Measurements from ENCODE around the gene SP2.
"Not testable (repeated sequence)": the region's sequence is repeated elsewhere in the genome, so short reads cannot be mapped to it uniquely, and the experiment has no call there.

The SP2 gene

DNA sequence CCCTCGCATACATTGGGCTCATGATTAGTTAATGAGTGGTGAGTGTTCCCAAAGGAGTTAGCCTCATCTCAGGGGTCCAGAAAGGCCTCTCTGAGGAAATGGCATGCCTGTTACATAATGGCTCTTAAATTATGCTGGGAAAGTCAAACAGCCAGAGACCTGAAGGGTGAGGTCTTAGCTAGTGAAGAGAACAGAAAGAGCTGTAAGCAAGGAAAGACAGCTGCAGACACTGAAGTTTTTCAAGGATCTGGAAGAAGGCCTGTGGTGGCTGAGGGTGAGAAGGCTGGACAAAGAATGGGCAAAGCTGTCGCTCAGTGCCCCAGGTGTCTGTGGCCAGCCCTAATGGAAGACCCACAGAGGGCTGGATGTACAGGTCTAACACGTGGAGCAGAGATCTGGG lies 10.4 kb downstream of the SP2 start:
- 94 to 96% methylated on average over 3 of the region's 3 CpGs for WGBS, 2 experiments
- Histone ChIP-seq H3K27ac (ENCODE audit: insufficient read depth, low read depth, low read length, poor library complexity, severe bottlenecking) (no peak overlapping the region), H3K9me3 (ENCODE audit: control insufficient read depth, low read length) (no peaks in the 10 kb centered on the region), H3K4me3 (ENCODE audit: insufficient read depth, low read depth, low read length) (no peak overlapping the region), H3K4me1 (ENCODE audit: control insufficient read depth, insufficient read depth, low read length) (peaks cover 22% of the 10 kb centered on the region), H3K36me3 (ENCODE audit: control insufficient read depth, insufficient read depth, low read length) (no peaks in the 10 kb centered on the region), H3K27me3 (ENCODE audit: control insufficient read depth, insufficient read depth, low read length, poor library complexity, severe bottlenecking) (no peaks in the 10 kb centered on the region)

DNA sequence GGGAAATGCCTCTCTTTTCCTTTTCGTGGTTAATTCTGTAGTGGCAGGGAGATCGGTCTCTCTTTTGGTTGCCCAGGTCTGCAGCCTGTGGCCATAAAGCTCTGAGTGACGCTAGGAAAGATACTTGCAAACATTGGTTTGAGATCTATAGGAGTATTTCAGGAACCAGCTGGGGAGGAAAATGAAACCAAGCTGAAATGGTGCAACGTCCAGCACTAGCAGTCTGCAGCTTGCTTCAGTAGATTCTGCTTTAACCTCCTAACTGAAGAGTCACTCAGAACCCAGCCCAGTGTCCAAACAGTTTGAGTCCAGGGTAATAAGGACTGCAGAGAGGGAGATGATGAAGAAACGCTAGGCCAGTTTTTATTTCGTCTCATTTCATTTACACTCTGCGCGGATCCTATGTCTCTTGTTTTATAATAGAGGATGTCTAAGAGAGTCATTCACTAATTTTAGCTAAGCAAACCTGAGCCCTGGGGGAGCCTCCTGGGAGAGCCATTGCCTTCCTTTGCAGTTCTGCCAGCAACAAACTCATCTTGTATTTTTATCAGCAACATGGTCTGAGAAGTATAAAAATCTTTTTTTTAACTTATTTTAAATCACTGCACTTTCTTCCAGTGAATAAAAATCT lies 12.0 kb downstream of the SP2 start:
- peaks cover 7% of the 10 kb centered on the region for H3K4me1 ChIP-seq (ENCODE audit: control insufficient read depth, insufficient read depth, low read length)
- H3K27me3 ChIP-seq (ENCODE audit: control insufficient read depth, insufficient read depth, low read length, poor library complexity, severe bottlenecking), result no peaks in the 10 kb centered on the region
- no peaks in the 10 kb centered on the region for H3K9me3 ChIP-seq (ENCODE audit: control insufficient read depth, low read length)
- 94 to 96% methylated on average over 8 of the region's 8 CpGs for WGBS, 2 experiments
- H3K36me3 ChIP-seq (ENCODE audit: control insufficient read depth, insufficient read depth, low read length), result no peaks in the 10 kb centered on the region
- no peak overlapping the region for H3K27ac ChIP-seq (ENCODE audit: insufficient read depth, low read depth, low read length, poor library complexity, severe bottlenecking)
- no peak overlapping the region for H3K4me3 ChIP-seq (ENCODE audit: insufficient read depth, low read depth, low read length)

DNA sequence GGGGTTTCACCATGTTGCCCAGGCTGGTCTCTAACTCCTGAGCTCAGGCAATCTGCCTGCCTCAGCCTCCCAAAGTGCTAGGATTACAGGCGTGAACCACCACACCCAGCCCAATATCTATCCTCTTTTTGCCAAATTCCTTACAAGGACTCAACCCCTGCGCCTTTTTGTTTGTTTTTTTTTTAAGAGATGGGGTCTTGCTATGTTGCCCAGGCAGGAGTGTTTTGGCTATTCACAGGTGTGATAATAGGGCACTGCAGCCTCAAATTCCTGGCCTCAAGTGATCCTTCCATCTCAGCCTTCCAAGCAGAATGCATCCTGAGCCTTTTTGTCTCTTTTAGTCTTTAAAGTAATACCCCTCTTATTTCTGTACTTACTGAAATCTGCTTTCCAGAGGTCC lies 17.0 kb downstream of the SP2 start:
- Histone ChIP-seq H3K27me3 (ENCODE audit: control insufficient read depth, insufficient read depth, low read length, poor library complexity, severe bottlenecking) (no peaks in the 10 kb centered on the region), H3K9me3 (ENCODE audit: control insufficient read depth, low read length) (no peaks in the 10 kb centered on the region), H3K27ac (ENCODE audit: insufficient read depth, low read depth, low read length, poor library complexity, severe bottlenecking) (no peak overlapping the region), H3K4me3 (ENCODE audit: insufficient read depth, low read depth, low read length) (no peak overlapping the region), H3K4me1 (ENCODE audit: control insufficient read depth, insufficient read depth, low read length) (no peaks in the 10 kb centered on the region), H3K36me3 (ENCODE audit: control insufficient read depth, insufficient read depth, low read length) (no peaks in the 10 kb centered on the region)
- WGBS, 2 experiments, result 85 to 89% methylated on average over 2 of the region's 2 CpGs

DNA sequence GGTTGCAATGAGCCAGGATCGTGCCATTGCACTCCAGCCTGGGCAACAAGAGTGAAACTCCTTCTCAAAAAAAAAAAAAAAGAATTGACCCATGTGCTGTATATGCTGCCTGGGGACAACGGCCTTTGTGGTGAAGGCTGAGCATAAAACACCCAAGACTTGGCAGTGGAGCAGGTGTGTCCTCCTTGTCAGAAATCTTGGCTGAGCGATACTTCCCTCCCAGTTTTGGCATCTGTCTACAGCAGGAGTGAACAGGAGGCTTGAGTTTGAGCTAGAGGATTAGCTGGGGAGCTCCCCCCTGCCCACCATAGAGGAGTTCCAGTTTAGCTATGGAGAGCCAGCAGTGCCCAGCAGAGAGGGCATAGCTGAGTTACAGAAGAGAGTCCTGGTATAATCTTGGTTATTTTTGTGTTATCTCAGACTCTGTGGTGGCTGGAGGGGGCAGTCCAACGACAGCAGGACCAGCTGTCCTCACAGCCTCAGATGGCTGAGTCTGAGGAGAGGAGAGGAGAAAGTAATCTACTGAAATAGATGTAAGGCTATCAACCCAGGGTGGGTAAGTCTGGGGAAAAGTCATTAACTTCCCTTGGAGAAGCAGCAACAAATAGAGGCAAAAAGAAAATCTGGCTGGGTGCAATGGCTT lies 18.4 kb downstream of the SP2 start:
- Histone ChIP-seq H3K9me3 (ENCODE audit: control insufficient read depth, low read length) (no peaks in the 10 kb centered on the region), H3K4me1 (ENCODE audit: control insufficient read depth, insufficient read depth, low read length) (no peaks in the 10 kb centered on the region), H3K4me3 (ENCODE audit: insufficient read depth, low read depth, low read length) (no peak overlapping the region), H3K27me3 (ENCODE audit: control insufficient read depth, insufficient read depth, low read length, poor library complexity, severe bottlenecking) (no peaks in the 10 kb centered on the region), H3K36me3 (ENCODE audit: control insufficient read depth, insufficient read depth, low read length) (no peaks in the 10 kb centered on the region), H3K27ac (ENCODE audit: insufficient read depth, low read depth, low read length, poor library complexity, severe bottlenecking) (no peak overlapping the region)
- WGBS, 2 experiments, result 92 to 93% methylated on average over 4 of the region's 4 CpGs

DNA sequence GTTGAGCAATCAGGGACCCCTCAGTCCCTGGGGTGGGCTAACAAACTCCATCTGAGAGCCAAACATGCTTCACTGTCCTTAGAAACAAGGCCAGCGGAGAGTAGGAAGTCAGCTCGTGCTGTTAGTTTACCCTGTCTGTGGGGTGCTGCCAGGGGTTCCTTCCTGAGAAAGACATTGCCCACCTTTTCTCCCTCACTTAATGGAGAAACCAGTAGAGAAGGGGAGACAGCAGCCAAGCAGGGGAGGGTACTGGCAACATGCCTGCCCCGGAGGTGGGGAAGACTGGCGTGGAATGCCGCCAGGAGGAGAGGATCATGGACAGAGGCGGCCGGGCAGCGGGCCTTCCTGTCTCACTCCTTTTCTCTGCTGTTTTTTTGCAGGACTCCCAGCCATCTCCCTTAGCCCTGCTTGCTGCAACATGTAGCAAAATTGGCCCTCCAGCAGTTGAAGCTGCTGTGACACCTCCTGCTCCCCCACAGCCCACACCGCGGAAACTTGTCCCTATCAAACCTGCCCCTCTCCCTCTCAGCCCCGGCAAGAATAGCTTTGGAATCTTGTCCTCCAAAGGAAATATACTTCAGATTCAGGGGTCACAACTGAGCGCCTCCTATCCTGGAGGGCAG lies 19.9 kb downstream of the SP2 start:
- Histone ChIP-seq H3K36me3 (ENCODE audit: control insufficient read depth, insufficient read depth, low read length) (no peaks in the 10 kb centered on the region), H3K9me3 (ENCODE audit: control insufficient read depth, low read length) (no peaks in the 10 kb centered on the region), H3K4me3 (ENCODE audit: insufficient read depth, low read depth, low read length) (no peak overlapping the region), H3K4me1 (ENCODE audit: control insufficient read depth, insufficient read depth, low read length) (no peaks in the 10 kb centered on the region), H3K27me3 (ENCODE audit: control insufficient read depth, insufficient read depth, low read length, poor library complexity, severe bottlenecking) (no peaks in the 10 kb centered on the region), H3K27ac (ENCODE audit: insufficient read depth, low read depth, low read length, poor library complexity, severe bottlenecking) (no peak overlapping the region)
- 92 to 95% methylated on average over 12 of the region's 12 CpGs for WGBS, 2 experiments

DNA sequence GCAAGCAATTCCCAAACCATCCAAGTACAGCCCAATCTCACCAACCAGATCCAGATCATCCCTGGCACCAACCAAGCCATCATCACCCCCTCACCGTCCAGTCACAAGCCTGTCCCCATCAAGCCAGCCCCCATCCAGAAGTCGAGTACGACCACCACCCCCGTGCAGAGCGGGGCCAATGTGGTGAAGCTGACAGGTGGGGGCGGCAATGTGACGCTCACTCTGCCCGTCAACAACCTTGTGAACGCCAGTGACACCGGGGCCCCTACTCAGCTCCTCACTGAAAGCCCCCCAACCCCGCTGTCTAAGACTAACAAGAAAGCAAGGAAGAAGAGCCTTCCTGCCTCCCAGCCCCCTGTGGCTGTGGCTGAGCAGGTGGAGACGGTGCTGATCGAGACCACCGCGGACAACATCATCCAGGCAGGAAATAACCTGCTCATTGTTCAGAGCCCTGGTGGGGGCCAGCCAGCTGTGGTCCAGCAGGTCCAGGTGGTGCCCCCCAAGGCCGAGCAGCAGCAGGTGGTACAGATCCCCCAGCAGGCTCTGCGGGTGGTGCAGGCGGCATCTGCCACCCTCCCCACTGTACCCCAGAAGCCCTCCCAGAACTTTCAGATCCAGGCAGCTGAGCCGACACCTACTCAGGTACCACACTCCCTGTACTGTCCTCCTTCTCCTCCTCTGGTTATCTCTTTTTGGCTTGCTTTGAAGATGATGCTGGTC lies 20.6 kb downstream of the SP2 start:
- Histone ChIP-seq H3K4me3 (ENCODE audit: insufficient read depth, low read depth, low read length) (no peak overlapping the region), H3K36me3 (ENCODE audit: control insufficient read depth, insufficient read depth, low read length) (no peaks in the 10 kb centered on the region), H3K9me3 (ENCODE audit: control insufficient read depth, low read length) (no peaks in the 10 kb centered on the region), H3K27ac (ENCODE audit: insufficient read depth, low read depth, low read length, poor library complexity, severe bottlenecking) (no peak overlapping the region), H3K27me3 (ENCODE audit: control insufficient read depth, insufficient read depth, low read length, poor library complexity, severe bottlenecking) (no peaks in the 10 kb centered on the region), H3K4me1 (ENCODE audit: control insufficient read depth, insufficient read depth, low read length) (no peaks in the 10 kb centered on the region)
- WGBS, 2 experiments, result 88 to 91% methylated on average over 19 of the region's 19 CpGs

DNA sequence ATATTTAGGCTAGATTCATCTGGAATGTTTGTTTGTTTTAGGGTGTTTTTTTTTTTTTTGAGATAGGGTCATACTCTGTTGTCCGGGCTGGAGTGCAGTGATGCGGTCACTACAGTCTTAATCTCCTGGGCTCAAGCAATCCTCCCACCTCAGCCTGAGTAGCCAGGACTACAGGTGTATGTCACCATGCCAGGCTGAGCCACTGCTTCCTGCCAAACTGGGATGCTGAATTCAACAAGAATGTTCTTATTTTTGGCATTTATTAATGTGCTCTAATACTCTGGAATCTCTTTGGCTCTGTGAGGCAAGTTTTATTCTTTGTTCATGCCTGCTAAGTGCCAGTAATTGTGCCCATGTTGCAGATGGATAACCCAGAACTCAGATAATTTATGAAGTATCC lies 21.5 kb downstream of the SP2 start:
- H3K4me3 ChIP-seq (ENCODE audit: insufficient read depth, low read depth, low read length), result no peak overlapping the region
- H3K27ac ChIP-seq (ENCODE audit: insufficient read depth, low read depth, low read length, poor library complexity, severe bottlenecking), result no peak overlapping the region
- H3K36me3 ChIP-seq (ENCODE audit: control insufficient read depth, insufficient read depth, low read length), result no peaks in the 10 kb centered on the region
- H3K9me3 ChIP-seq (ENCODE audit: control insufficient read depth, low read length), result no peaks in the 10 kb centered on the region
- WGBS, 2 experiments, result 95% methylated on average over 2 of the region's 2 CpGs
- no peaks in the 10 kb centered on the region for H3K4me1 ChIP-seq (ENCODE audit: control insufficient read depth, insufficient read depth, low read length)
- H3K27me3 ChIP-seq (ENCODE audit: control insufficient read depth, insufficient read depth, low read length, poor library complexity, severe bottlenecking), result no peaks in the 10 kb centered on the region

DNA sequence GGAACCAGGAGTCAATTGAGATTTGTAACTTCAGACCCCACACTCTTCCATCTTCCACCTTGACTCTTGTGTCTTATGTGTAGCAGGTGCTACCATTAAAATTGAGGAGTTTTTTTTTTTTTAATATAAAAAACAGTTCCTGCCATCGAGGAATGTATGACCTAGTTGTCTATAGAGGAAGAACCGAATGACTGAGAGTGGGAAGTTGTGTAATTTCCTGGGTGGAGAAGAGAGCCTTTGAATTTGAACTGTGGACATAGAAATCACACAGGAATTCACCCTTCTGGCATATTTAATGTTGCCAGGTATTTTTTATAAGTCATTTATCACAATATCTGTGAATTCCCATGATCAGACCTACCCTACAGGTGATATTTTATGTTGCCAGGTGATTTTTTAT lies 22.0 kb downstream of the SP2 start:
- Histone ChIP-seq H3K27ac (ENCODE audit: insufficient read depth, low read depth, low read length, poor library complexity, severe bottlenecking) (no peak overlapping the region), H3K27me3 (ENCODE audit: control insufficient read depth, insufficient read depth, low read length, poor library complexity, severe bottlenecking) (no peaks in the 10 kb centered on the region), H3K36me3 (ENCODE audit: control insufficient read depth, insufficient read depth, low read length) (peaks cover 3% of the 10 kb centered on the region), H3K9me3 (ENCODE audit: control insufficient read depth, low read length) (no peaks in the 10 kb centered on the region), H3K4me1 (ENCODE audit: control insufficient read depth, insufficient read depth, low read length) (no peaks in the 10 kb centered on the region), H3K4me3 (ENCODE audit: insufficient read depth, low read depth, low read length) (no peak overlapping the region)
- WGBS, 2 experiments, result 97 to 98% methylated on average over 2 of the region's 2 CpGs

DNA sequence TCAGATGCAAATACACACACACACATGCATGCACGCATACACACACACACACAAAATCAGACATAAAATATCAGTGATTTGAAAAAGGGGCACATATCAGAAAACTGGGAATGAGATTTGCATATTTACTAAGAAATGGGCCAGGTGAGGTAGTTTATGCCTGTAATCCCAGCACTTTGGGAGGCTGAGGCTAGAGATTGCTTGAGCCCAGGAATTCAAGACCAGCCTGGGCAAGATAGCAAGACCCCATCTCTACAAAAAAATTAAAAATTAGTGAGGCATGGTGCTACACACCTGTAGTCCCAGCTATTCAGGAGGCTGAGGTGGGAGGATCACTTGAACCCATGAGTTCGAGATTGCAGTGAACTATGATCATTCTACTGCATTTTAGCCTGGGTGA lies 23.0 kb downstream of the SP2 start:
- 96 to 97% methylated on average over 2 of the region's 2 CpGs for WGBS, 2 experiments
- Histone ChIP-seq H3K27me3 (ENCODE audit: control insufficient read depth, insufficient read depth, low read length, poor library complexity, severe bottlenecking) (no peaks in the 10 kb centered on the region), H3K36me3 (ENCODE audit: control insufficient read depth, insufficient read depth, low read length) (peaks cover 8% of the 10 kb centered on the region), H3K4me1 (ENCODE audit: control insufficient read depth, insufficient read depth, low read length) (no peaks in the 10 kb centered on the region), H3K4me3 (ENCODE audit: insufficient read depth, low read depth, low read length) (no peak overlapping the region), H3K9me3 (ENCODE audit: control insufficient read depth, low read length) (no peaks in the 10 kb centered on the region), H3K27ac (ENCODE audit: insufficient read depth, low read depth, low read length, poor library complexity, severe bottlenecking) (no peak overlapping the region)

DNA sequence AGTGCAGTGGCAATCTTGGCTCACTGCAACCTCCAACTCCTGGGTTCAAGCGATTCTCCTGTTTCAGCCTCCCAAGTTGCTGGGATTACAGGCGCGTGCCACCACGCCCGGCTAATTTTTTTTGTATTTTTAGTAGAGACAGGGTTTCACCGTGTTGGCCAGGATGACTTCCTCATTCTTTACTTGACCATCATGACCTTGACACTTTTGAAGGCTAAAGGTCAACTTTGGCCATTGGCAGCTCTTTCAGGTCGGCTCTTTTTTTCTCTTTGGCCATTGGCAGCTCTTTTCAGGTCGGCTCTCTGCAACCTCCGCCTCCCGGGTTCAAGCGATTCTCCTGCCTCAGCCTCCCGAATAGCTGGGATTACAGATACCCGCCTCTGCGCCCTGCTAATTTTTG lies 23.9 kb downstream of the SP2 start:
- H3K27me3 ChIP-seq (ENCODE audit: control insufficient read depth, insufficient read depth, low read length, poor library complexity, severe bottlenecking); H3K9me3 ChIP-seq (ENCODE audit: control insufficient read depth, low read length); H3K27ac ChIP-seq (ENCODE audit: insufficient read depth, low read depth, low read length, poor library complexity, severe bottlenecking); H3K4me3 ChIP-seq (ENCODE audit: insufficient read depth, low read depth, low read length); H3K4me1 ChIP-seq (ENCODE audit: control insufficient read depth, insufficient read depth, low read length): not testable (repeated sequence)
- 94 to 95% methylated on average over 14 of the region's 14 CpGs for WGBS, 2 experiments
- H3K36me3 ChIP-seq (ENCODE audit: control insufficient read depth, insufficient read depth, low read length), result peaks cover 15% of the 10 kb centered on the region

Measured in ectodermal cell (in vitro differentiated cells).